Measurements from ENCODE around the gene LTBR. TPM values are rescaled to one million over a fixed set of nuclear protein-coding genes. Genes with fewer than 3 reads are reported as not detected.

Gene LTBR
- total RNA-seq, 4 donors from 2014 or later: 174 to 298 (median 196) TPM

DNA sequence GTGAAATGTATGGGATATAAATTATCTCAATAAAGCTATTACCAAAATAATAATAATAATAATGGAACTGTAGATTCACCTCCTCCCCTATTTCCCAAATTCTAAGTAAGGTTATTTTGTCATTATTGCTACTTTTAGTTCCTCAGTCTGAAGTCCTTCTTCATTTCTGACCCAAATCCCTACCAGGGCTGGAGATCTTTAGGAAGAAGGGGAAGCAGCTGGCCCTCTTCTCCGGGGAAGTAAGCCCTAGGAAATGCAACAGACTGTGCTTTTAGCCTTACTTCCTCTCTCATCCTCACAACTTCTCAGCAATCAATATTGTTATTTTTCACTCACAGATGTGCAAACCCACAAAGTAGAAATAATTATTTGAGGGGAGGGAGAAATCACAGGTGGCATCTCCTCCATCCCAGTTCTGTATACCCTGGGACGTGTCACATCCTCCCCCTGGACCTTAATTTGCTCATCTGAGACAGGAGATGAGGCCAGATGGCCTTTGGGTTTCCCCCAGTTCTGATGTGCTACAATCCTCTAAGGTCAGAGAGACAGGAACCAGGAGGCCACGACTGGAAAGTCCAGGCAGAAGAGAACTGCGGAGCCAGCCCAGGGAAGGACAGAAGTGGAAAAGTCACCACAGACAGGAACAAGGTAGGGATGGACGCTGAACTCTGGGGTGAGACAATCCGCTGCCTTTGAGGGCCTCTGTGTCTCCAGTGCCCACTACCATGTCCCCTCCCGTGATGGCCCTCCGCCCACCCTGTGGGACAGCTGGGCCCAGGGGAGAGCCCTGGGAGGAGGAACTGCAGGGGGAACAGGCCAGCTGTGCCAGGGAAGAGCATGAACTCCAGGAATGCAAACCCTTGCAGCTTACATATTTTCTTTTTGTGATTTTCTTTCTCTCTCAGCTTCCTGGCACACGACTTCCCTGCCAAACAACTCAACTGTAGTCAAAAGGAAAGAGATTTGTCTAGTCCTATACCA, 31.5 kb upstream of the LTBR start:
- intact Hi-C loops (cut with DNase I; ENCODE audit: low total_unique reads): no loop called here
- no peak for TF ChIP-seq POLR2A (IDR thresholded peaks at IDR 0.05)
- TF ChIP-seq, protein P1, sequence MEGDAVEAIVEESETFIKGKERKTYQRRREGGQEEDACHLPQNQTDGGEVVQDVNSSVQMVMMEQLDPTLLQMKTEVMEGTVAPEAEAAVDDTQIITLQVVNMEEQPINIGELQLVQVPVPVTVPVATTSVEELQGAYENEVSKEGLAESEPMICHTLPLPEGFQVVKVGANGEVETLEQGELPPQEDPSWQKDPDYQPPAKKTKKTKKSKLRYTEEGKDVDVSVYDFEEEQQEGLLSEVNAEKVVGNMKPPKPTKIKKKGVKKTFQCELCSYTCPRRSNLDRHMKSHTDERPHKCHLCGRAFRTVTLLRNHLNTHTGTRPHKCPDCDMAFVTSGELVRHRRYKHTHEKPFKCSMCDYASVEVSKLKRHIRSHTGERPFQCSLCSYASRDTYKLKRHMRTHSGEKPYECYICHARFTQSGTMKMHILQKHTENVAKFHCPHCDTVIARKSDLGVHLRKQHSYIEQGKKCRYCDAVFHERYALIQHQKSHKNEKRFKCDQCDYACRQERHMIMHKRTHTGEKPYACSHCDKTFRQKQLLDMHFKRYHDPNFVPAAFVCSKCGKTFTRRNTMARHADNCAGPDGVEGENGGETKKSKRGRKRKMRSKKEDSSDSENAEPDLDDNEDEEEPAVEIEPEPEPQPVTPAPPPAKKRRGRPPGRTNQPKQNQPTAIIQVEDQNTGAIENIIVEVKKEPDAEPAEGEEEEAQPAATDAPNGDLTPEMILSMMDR (IDR thresholded peaks at IDR 0.05): no peak
- no peak for DNase-seq (ENCODE audit: low spot score in 2 of 2)
- H3K4me3 ChIP-seq (ENCODE audit: low read depth, poor library complexity, severe bottlenecking): no peak overlapping the region
- 63% methylated on average over 9 of the region's 9 CpGs for WGBS, 2 donors

DNA sequence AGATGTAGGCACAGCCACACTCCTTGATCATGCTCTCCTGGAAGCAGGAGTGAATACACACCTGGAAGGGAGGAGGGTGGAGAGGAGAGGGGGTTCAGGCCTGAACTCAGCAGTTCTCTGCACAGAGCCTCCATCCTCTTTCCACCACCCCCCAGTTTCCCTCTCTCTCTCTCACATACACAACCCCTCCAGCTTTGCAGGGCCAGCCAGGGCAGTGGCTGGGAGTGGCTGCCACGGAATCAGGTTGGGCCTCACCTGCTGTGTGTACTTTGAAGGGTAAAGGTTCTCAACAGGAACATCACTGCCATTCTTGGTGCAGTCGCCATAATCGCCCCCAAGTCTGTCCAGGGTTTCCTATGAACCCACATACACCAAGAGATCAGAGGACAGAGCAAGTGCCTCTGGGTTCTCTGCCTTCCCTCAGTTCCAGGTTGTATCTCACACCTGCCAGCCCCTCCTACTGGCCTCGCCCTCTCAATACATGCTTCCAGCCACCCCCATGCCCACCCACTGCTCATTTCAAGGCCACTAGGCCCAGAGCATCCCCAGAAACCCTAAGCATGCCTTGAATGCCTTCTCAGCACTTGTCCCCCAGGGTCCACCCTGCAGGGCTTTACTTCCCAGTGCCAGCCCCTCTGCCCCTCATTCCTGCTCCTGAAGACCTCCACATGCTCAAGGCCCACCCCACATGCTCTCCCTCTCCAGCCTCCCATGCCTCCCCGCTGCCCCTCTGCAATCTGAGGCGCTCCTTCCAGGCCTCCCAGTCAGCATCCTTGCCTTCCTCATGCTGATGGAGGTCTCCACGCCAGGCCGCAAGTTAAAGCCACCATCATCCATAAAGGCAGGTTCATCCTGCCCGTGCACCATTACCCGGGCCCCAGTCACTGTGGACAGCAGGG, 29.2 kb upstream of the LTBR start:
- no peak overlapping the region for H3K4me3 ChIP-seq (ENCODE audit: low read depth, poor library complexity, severe bottlenecking)
- DNase-seq (ENCODE audit: low spot score in 2 of 2): no peak
- 92 to 94% methylated on average over 10 of the region's 10 CpGs for WGBS, 2 donors
- intact Hi-C loops (cut with DNase I; ENCODE audit: low total_unique reads): no loop called here
- TF ChIP-seq, protein P1 (IDR thresholded peaks at IDR 0.05): no peak
- TF ChIP-seq POLR2A (IDR thresholded peaks at IDR 0.05): no peak

DNA sequence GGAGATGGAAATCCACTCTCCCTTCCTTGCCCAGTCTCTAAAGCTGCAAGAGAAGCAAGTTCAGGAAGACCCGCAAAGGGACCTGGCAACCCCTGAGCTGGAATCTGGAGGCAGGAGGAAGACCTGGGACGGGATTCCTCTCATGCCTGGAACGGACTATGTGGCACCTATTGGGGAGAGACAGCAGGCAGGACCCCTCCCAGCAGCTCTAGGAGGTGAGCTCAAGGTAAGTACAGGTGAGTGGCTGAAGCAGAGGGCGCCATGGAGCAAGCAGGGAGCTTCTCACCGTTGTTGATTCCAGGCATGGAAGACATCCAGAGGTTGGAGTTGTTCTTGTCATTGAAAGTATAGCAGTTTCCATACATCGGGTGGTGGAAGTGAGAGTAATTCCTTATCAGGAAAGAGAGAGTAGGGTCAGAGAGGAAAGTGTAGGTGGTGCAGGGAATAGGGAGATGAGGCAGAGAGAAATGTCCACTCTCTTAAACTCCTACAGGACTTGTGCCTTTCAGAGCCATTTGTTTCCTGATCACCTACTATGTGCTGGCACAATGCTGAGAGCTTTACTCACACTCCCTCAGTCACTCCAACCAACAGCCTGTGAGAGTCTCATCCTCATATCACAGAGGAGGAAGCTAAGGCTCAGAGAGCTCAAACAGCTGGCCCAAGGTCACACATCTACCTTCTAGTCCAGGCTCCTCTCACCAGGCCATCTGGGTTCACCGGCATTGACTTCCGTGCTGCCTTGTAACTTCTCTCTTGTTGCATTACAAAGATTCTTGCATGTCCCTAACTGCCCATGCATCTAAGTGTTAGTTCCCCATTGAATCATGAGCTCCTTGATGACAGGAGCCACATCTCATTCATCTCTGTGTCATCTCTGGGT, 28.2 kb upstream of the LTBR start:
- WGBS, 2 donors: 68 to 79% methylated on average over 8 of the region's 8 CpGs
- TF ChIP-seq, protein P1 (IDR thresholded peaks at IDR 0.05): no peak
- TF ChIP-seq POLR2A (IDR thresholded peaks at IDR 0.05): no peak
- DNase-seq (ENCODE audit: low spot score in 2 of 2): no peak
- intact Hi-C loops (cut with DNase I; ENCODE audit: low total_unique reads): no loop called here
- no peak overlapping the region for H3K4me3 ChIP-seq (ENCODE audit: low read depth, poor library complexity, severe bottlenecking)

DNA sequence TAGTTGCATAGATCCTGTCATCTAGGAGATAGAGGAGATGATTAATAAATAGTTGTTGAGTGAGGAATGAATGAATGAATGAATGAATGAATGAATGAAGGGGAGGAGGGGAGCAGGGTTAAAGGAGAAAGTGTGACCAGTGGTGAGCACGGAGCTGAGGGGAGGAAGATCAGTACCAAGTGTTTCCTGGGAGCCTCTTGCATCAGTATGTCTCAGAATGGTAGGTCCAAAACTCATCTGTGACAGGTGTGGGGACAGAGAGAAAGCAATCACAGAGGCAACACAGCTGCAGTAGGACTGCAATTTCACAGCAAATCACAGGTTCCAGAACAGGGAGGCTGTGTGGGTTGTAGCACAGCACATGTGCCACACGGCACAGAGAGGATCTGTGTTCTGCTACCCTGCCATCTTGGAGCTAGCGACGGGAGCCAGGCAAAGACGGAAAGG, 27.6 kb upstream of the LTBR start:
- intact Hi-C loops (cut with DNase I; ENCODE audit: low total_unique reads): no loop called here
- H3K4me3 ChIP-seq (ENCODE audit: low read depth, poor library complexity, severe bottlenecking): no peak overlapping the region
- no peak for TF ChIP-seq POLR2A (IDR thresholded peaks at IDR 0.05)
- TF ChIP-seq, protein P1 (IDR thresholded peaks at IDR 0.05): no peak
- 95 to 96% methylated on average over 5 of the region's 5 CpGs for WGBS, 2 donors
- no peak for DNase-seq (ENCODE audit: low spot score in 2 of 2)

DNA sequence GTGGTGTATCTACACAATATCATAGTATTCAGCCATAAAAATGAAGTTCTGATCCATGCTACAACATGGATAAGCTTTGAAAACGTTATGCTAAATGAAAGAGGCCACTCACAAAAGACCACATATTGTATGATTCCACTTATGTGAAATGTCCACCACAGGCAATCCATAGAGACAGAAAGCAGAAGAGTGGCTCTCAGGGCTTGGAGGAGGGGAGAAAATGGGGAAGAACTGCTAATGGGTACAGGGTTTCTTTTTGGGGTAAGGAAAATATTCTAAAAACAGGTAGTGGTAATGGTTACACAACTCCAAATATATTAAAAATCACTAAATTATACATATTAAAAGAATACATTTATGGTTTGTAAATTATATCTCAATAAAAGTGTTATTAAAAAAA, 25.1 kb upstream of the LTBR start:
- intact Hi-C loops (cut with DNase I; ENCODE audit: low total_unique reads): no loop called here
- TF ChIP-seq, protein P1 (IDR thresholded peaks at IDR 0.05): no peak
- TF ChIP-seq POLR2A (IDR thresholded peaks at IDR 0.05): no peak
- H3K4me3 ChIP-seq (ENCODE audit: low read depth, poor library complexity, severe bottlenecking): no peak overlapping the region
- DNase-seq (ENCODE audit: low spot score in 2 of 2): no peak
- WGBS, 2 donors: 72 to 79% methylated on average over 1 of the region's 1 CpG
